HCT116 (cell line): ENCODE measurements around the gene SLC10A7.

Source experiments
- POLR2A ChIP-seq: IDR thresholded peaks from 2 replicates; pipeline ENCODE4 v1.7.0; 2011; ENCODE audit warnings: borderline replicate concordance; ENCODE audit not compliant: insufficient read depth, insufficient read length; ENCODE audit errors: extremely low read depth
- RAD21 ChIP-seq: IDR thresholded peaks from 2 replicates; pipeline ENCODE4 v1.6.1; 2012; ENCODE audit warnings: low read depth, mild to moderate bottlenecking
- SIN3A ChIP-seq: IDR thresholded peaks from 2 replicates; pipeline ENCODE4 v1.6.1; 2012; ENCODE audit warnings: low read depth
- TF ChIP-seq, protein P1 (sequence below), 3 experiments: fragments of 200-600 bp in 1 of 3; sonication (generic) in 1 of 3; IDR thresholded peaks in 2 of 3; conservative IDR thresholded peaks in 1 of 3; 2 replicates each; pipeline ENCODE4 v1.5.1; 2012 to 2017; ENCODE audit warnings: low read depth in 2 of 3, low read length in 2 of 3, antibody characterized with exemption in 1 of 3, borderline replicate concordance in 1 of 3, control low read depth in 1 of 3, mild to moderate bottlenecking in 1 of 3, mixed read lengths in 1 of 3, mixed run types in 1 of 3, moderate library complexity in 1 of 3; ENCODE audit not compliant: insufficient read depth in 1 of 3

- TF ChIP-seq, protein P1, sequence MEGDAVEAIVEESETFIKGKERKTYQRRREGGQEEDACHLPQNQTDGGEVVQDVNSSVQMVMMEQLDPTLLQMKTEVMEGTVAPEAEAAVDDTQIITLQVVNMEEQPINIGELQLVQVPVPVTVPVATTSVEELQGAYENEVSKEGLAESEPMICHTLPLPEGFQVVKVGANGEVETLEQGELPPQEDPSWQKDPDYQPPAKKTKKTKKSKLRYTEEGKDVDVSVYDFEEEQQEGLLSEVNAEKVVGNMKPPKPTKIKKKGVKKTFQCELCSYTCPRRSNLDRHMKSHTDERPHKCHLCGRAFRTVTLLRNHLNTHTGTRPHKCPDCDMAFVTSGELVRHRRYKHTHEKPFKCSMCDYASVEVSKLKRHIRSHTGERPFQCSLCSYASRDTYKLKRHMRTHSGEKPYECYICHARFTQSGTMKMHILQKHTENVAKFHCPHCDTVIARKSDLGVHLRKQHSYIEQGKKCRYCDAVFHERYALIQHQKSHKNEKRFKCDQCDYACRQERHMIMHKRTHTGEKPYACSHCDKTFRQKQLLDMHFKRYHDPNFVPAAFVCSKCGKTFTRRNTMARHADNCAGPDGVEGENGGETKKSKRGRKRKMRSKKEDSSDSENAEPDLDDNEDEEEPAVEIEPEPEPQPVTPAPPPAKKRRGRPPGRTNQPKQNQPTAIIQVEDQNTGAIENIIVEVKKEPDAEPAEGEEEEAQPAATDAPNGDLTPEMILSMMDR (IDR thresholded peaks at IDR 0.05 in 2 of 3, conservative IDR thresholded peaks at IDR 0.05 in 1 of 3; ENCODE audit: borderline replicate concordance in 1 of 3, insufficient read depth in 1 of 3, low read depth in 2 of 3, low read length in 2 of 3) = no peak
- no peak for TF ChIP-seq POLR2A
- TF ChIP-seq SIN3A = no peak
- no peak for TF ChIP-seq RAD21
These were observed 187.9 kb downstream of the SLC10A7 start for GRCh38 chr4:146333895-146334262.
